ENCODE measurements around the gene IL10RB.

DNA sequence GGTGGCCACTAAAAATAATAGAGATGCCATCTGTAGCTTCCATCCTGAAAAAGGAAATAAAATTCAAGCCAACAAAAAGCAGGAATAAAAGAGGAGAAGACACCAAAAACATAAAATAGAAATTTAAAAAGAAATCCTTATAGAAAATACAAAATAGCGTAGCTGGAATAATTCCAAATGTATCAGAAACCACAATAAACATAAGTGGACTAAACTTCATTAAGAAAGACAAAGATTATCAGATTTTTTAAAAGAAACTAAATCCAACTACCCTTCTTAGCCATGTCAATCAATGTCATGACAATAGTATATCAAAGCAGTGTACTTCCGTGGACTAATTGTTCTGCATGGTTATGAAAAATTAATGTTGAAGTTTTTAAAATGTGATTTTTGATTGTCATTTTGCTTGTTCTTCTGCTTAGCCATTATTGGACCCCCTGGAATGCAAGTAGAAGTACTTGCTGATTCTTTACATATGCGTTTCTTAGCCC, 13.2 kb downstream of the IL10RB start:
- TF ChIP-seq POLR2A (IDR thresholded peaks at IDR 0.05) (no peak), CTCF (IDR thresholded peaks at IDR 0.05 in 8 of 11, conservative IDR thresholded peaks at IDR 0.05 in 3 of 11) (no peak), POLR2AphosphoS5 (IDR thresholded peaks at IDR 0.05) (no peak)

Measured in spleen (tissue), 7 donors.